Liver (tissue), 9 donors: ENCODE measurements around the gene LMX1B. TPM values are rescaled to one million over a fixed set of nuclear protein-coding genes. Genes with fewer than 3 reads are reported as not detected.

Experiments used
- DNase-seq: peaks from one replicate; pipeline ENCODE4 v3.0.0-alpha.2; 2017; ENCODE audit warnings: low spot score
- H3K27ac ChIP-seq, 2 donors: one replicate each; pipeline ENCODE4 v1.7.0; 2013; ENCODE audit warnings: inconsistent platforms in 2 of 2, low read length in 2 of 2, control low read depth in 1 of 2, low read depth in 1 of 2, mild to moderate bottlenecking in 1 of 2
- H3K27me3 ChIP-seq, 4 donors: one replicate each; pipeline versions ENCODE4 v1.6.1 to v1.7.0; 2013; ENCODE audit warnings: low read length in 3 of 4, inconsistent platforms in 1 of 4, mild to moderate bottlenecking in 1 of 4, moderate library complexity in 1 of 4; ENCODE audit not compliant: control insufficient read depth in 4 of 4, insufficient read depth in 4 of 4
- H3K36me3 ChIP-seq, 4 donors: one replicate each; pipeline versions ENCODE4 v1.6.1 to v1.7.0; 2013; ENCODE audit warnings: low read length in 3 of 4, mild to moderate bottlenecking in 3 of 4, low read depth in 1 of 4, moderate library complexity in 1 of 4; ENCODE audit not compliant: control insufficient read depth in 4 of 4, insufficient read depth in 3 of 4
- H3K4me1 ChIP-seq, 4 donors: one replicate each; pipeline versions ENCODE4 v1.6.1 to v1.7.0; 2013; ENCODE audit warnings: low read length in 3 of 4, mild to moderate bottlenecking in 3 of 4, moderate library complexity in 1 of 4; ENCODE audit not compliant: control insufficient read depth in 4 of 4, insufficient read depth in 4 of 4
- H3K4me3 ChIP-seq, 3 donors: one replicate each; pipeline versions ENCODE4 v1.6.1 to v1.7.0; 2013; ENCODE audit warnings: low read length in 3 of 3, control low read depth in 1 of 3, low read depth in 1 of 3, mild to moderate bottlenecking in 1 of 3
- H3K9ac ChIP-seq, 2 donors: one replicate each; pipeline ENCODE4 v1.7.0; 2013; ENCODE audit warnings: low read length in 2 of 2, mild to moderate bottlenecking in 2 of 2, moderate library complexity in 2 of 2, control low read depth in 1 of 2, low read depth in 1 of 2
- H3K9me3 ChIP-seq, 4 donors: one replicate each; pipeline versions ENCODE4 v1.6.1 to v1.7.0; 2013; ENCODE audit warnings: low read length in 3 of 4; ENCODE audit not compliant: control insufficient read depth in 4 of 4
- ATF3 ChIP-seq: IDR thresholded peaks from 2 replicates; pipeline ENCODE4 v1.6.1; 2016; ENCODE audit warnings: antibody characterized with exemption
- EGR1 ChIP-seq, 2 donors: IDR thresholded peaks; 2 replicates each; pipeline ENCODE4 v1.6.1; 2016 to 2018; ENCODE audit warnings: antibody characterized with exemption in 2 of 2, low read depth in 2 of 2
- FOXA1 ChIP-seq: IDR thresholded peaks from 2 replicates; pipeline ENCODE4 v1.6.1; 2016; ENCODE audit warnings: antibody characterized with exemption
- FOXA2 ChIP-seq: IDR thresholded peaks from 2 replicates; pipeline ENCODE4 v1.6.1; 2016; ENCODE audit warnings: antibody characterized with exemption
- GABPA ChIP-seq, 2 donors: IDR thresholded peaks in 1 of 2; conservative IDR thresholded peaks in 1 of 2; 2 replicates each; pipeline ENCODE4 v1.6.1; 2016; ENCODE audit warnings: antibody characterized with exemption in 2 of 2, mild to moderate bottlenecking in 1 of 2, moderate library complexity in 1 of 2
- HNF4A ChIP-seq, 2 donors: conservative IDR thresholded peaks; 2 replicates each; pipeline ENCODE4 v1.6.1; 2016; ENCODE audit warnings: antibody characterized with exemption in 2 of 2, mild to moderate bottlenecking in 2 of 2
- HNF4G ChIP-seq: IDR thresholded peaks from 2 replicates; pipeline ENCODE4 v1.6.1; 2016; ENCODE audit warnings: antibody characterized with exemption
- MAX ChIP-seq: IDR thresholded peaks from 2 replicates; pipeline ENCODE4 v1.6.1; 2016; ENCODE audit warnings: antibody characterized with exemption
- NR2F2 ChIP-seq: IDR thresholded peaks from 2 replicates; pipeline ENCODE4 v1.6.1; 2016; ENCODE audit warnings: antibody characterized with exemption
- RAD21 ChIP-seq, 2 donors: IDR thresholded peaks; 2 replicates each; pipeline ENCODE4 v1.6.1; 2016; ENCODE audit warnings: antibody characterized with exemption in 2 of 2, mild to moderate bottlenecking in 2 of 2
- RXRA ChIP-seq, 2 donors: IDR thresholded peaks; 2 replicates each; pipeline ENCODE4 v1.6.1; 2017 to 2018; ENCODE audit warnings: antibody characterized with exemption in 2 of 2, mild to moderate bottlenecking in 1 of 2
- SP1 ChIP-seq: IDR thresholded peaks from 2 replicates; pipeline ENCODE4 v1.6.1; 2018; ENCODE audit warnings: antibody characterized with exemption, mild to moderate bottlenecking
- YY1 ChIP-seq: IDR thresholded peaks from 2 replicates; pipeline ENCODE4 v1.6.1; 2016; ENCODE audit warnings: antibody characterized with exemption, mild to moderate bottlenecking
- WGBS: extraction: QIAGEN DNeasy Blood & Tissue Kit; methylation state at CpG from one replicate; pipeline ENCODE4 v1.1.7; 2013; 5-methylcytosine and 5-hydroxymethylcytosine counted together
- polyA plus RNA-seq, 2 donors: library from polyadenylated mRNA; stranded (reverse) in 1 of 2; unstranded in 1 of 2; fragments of 200-250 nt in 1 of 2; fragments of >200 nt in 1 of 2; fragmentation: Nextera tagmentation in 1 of 2; extraction: Ambion mirVana in 1 of 2; gene quantifications; one replicate each; pipeline versions ENCODE4 v1.2.1 to v1.2.3, GENCODE V29; 2013 to 2015
- total RNA-seq, 2 donors: library from RNA; depleted of rRNA; stranded (reverse); fragments of >200 nt; gene quantifications; one replicate each; pipeline ENCODE4 v1.2.3, GENCODE V29; 2014
- TF ChIP-seq, protein P1 (sequence below): IDR thresholded peaks from 2 replicates; pipeline ENCODE4 v1.6.1; 2016; ENCODE audit warnings: antibody characterized with exemption, mild to moderate bottlenecking
- TF ChIP-seq, protein P2 (sequence below): IDR thresholded peaks from 2 replicates; pipeline ENCODE4 v1.6.1; 2016; ENCODE audit warnings: antibody characterized with exemption
- donor health status: healthy.
- donor health status: healthy.
- donor health status: healthy.
- donor health status: healthy.
- donor health status: healthy.

The LMX1B gene
- total and polyA plus RNA-seq, 4 donors = not detected

DNA sequence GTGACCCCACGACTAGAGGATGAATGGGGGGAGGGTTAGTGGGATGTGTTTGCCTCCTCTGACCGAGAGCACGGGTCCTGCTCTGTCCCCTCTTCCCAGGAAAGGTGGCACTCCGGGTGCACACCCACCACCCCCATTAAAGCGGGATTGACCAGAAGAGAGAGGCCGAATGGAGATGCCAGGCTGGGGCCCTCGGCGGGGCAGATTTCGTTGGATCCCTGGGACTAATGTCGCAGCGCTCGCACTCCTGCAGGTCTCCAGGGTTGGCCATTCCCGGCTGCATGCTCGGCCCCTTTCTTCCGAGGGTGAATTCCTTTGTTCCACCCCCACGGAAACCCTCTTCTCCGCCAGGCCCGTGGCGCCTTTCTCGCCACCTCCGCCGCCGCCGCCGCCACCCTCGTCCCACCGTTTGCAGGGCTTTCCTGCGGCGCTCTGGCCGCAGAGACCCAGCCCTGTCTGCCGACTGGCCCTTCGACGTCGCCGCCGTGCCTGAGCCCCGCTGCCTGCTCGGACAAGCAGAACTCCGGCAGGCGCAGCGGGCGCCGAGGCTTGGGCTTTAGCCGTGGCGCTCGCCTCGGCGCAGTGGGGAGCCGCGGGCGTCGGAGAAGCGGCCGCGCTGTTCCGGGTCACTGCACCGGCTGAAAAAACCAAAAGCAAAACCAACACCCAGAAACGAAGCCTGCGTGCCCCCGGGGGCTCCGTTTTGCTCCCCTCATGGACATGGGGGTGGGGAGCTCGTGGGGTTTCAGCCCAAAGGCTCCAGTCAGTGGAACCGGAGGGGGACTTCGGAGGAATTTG, 11.8 kb downstream of the LMX1B start (continued):
- TF ChIP-seq, protein P1, sequence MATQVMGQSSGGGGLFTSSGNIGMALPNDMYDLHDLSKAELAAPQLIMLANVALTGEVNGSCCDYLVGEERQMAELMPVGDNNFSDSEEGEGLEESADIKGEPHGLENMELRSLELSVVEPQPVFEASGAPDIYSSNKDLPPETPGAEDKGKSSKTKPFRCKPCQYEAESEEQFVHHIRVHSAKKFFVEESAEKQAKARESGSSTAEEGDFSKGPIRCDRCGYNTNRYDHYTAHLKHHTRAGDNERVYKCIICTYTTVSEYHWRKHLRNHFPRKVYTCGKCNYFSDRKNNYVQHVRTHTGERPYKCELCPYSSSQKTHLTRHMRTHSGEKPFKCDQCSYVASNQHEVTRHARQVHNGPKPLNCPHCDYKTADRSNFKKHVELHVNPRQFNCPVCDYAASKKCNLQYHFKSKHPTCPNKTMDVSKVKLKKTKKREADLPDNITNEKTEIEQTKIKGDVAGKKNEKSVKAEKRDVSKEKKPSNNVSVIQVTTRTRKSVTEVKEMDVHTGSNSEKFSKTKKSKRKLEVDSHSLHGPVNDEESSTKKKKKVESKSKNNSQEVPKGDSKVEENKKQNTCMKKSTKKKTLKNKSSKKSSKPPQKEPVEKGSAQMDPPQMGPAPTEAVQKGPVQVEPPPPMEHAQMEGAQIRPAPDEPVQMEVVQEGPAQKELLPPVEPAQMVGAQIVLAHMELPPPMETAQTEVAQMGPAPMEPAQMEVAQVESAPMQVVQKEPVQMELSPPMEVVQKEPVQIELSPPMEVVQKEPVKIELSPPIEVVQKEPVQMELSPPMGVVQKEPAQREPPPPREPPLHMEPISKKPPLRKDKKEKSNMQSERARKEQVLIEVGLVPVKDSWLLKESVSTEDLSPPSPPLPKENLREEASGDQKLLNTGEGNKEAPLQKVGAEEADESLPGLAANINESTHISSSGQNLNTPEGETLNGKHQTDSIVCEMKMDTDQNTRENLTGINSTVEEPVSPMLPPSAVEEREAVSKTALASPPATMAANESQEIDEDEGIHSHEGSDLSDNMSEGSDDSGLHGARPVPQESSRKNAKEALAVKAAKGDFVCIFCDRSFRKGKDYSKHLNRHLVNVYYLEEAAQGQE = no peak

DNA sequence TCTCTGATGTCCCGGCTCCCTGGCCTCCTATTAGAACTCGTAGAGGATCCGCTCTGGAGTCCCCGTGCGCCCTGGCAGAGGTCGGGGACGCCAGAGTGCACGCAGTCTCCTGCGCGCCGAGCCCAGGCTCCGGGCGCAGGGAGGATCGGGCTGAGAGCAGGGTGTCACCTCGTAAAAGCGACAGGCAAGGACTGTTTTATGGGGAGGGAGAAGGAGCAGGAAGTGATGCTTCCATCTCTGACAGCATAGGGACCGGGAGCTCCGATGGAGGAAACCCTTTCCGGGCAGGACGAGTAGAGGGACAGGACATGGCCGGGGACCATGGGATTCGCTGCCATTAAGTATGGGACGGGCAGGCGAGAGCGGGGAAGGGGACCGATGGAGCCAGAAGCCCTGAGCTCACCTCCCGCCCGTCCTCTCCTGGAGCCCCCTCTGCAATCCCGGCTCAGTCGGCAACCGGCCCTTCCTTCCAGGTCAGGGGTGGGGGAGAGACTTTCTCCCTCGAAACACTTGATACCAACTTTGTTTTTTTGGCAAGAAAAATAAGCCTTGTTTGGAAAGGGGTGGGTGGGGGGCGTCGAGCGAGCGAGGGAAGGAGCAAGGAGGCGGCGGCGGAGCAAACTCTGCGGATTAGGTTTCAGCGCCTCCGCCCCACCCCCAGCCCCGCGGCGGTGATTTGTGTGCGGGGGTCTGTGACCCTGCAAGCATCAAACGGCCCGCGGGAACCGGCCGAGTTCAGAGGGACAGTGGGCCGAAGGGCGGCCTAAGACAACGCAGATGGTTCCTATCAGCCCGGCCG, 12.6 kb downstream of the LMX1B start:
- Histone ChIP-seq H3K4me3 (peak overlapping the region in 2 of 3 donors; percentile 38 to 44), H3K36me3 (no peaks in the 10 kb centered on the region), H3K9ac (no peak overlapping the region), H3K4me1 (peaks cover 6 to 14% (median 10%) of the 10 kb centered on the region in 4 donors), H3K9me3 (no peaks in the 10 kb centered on the region), H3K27ac (no peak overlapping the region), H3K27me3 (peaks cover 7 to 31% (median 20%) of the 10 kb centered on the region in 4 donors)
- 7% methylated on average over 56 of the region's 56 CpGs for WGBS
- DNase-seq = no peak
- no peak for TF ChIP-seq FOXA2
- TF ChIP-seq MAX = no peak
- TF ChIP-seq, protein P1 = no peak
- no peak for TF ChIP-seq HNF4A (conservative IDR thresholded peaks at IDR 0.05)
- no peak for TF ChIP-seq RXRA (IDR thresholded peaks at IDR 0.05)
- TF ChIP-seq FOXA1 = no peak
- TF ChIP-seq ATF3 = no peak
- no peak for TF ChIP-seq YY1
- TF ChIP-seq GABPA (IDR thresholded peaks at IDR 0.05 in 1 of 2, conservative IDR thresholded peaks at IDR 0.05 in 1 of 2) = no peak
- TF ChIP-seq RAD21 (IDR thresholded peaks at IDR 0.05) = no peak
- TF ChIP-seq EGR1 (IDR thresholded peaks at IDR 0.05; ENCODE audit: low read depth in 2 of 2) = no peak
- TF ChIP-seq HNF4G = no peak
- no peak for TF ChIP-seq SP1
- no peak for TF ChIP-seq NR2F2
- TF ChIP-seq, protein P2, sequence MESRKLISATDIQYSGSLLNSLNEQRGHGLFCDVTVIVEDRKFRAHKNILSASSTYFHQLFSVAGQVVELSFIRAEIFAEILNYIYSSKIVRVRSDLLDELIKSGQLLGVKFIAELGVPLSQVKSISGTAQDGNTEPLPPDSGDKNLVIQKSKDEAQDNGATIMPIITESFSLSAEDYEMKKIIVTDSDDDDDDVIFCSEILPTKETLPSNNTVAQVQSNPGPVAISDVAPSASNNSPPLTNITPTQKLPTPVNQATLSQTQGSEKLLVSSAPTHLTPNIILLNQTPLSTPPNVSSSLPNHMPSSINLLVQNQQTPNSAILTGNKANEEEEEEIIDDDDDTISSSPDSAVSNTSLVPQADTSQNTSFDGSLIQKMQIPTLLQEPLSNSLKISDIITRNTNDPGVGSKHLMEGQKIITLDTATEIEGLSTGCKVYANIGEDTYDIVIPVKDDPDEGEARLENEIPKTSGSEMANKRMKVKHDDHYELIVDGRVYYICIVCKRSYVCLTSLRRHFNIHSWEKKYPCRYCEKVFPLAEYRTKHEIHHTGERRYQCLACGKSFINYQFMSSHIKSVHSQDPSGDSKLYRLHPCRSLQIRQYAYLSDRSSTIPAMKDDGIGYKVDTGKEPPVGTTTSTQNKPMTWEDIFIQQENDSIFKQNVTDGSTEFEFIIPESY = no peak
